ENCODE measurements around the gene CCL18.

GRCh38 chr17:36107660-36108059 is 43.6 kb downstream of the CCL18 start:
- TF ChIP-seq POLR2A (IDR thresholded peaks at IDR 0.05) (no peak), CTCF (IDR thresholded peaks at IDR 0.05) (no peak)
